Upper lobe of left lung (tissue), 4 donors: ENCODE results near the gene TMEM108.

Experiments
- POLR2AphosphoS5 ChIP-seq, 2 donors: sonication (generic); formaldehyde crosslinking; IDR thresholded peaks; one replicate each; pipeline ENCODE4 v1.5.1; 2017; ENCODE audit warnings: antibody characterized with exemption in 2 of 2
- TF ChIP-seq, protein P1 (sequence below), 6 experiments: fragments of 450-650 bp in 4 of 6; fragments of 200-600 bp in 2 of 6; sonication (generic) in 2 of 6; IDR thresholded peaks; one replicate each; pipeline ENCODE4 v1.5.1; 2016 to 2019; ENCODE audit warnings: antibody characterized with exemption in 6 of 6

DNA sequence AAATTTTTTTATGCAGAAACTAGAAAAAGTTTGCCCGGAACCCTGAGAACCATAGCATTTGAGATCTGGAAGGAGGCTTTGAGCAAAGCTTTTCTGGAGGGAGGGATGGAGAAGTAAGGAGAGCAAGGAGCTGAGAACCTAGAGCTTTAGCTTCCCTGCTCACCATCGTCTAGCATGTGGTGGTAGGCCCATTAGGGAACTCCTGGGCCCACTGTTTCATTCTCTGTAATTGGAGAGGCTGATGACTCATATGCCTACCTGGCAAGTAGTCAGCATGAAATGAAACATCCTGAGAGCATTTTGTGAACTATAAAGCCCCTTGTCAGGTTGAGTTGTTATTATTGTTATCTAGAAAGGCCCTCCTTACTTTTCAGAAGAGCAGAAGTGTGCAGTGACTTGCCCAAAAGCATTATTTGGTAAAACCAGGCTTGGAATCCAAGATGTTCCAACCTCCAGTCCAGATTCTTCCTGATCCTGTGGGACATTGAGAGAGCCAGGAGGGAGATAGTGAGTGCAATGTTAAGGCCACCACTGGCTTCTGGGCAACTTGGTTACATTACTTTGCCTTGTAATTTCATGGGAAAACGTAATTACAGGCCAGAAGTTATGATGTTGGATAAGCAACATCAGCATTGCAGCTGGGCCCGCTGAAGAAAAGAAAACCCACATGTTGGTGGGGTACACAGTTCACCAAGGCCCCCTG lies 257.2 kb downstream of the TMEM108 start:
- TF ChIP-seq, protein P1, sequence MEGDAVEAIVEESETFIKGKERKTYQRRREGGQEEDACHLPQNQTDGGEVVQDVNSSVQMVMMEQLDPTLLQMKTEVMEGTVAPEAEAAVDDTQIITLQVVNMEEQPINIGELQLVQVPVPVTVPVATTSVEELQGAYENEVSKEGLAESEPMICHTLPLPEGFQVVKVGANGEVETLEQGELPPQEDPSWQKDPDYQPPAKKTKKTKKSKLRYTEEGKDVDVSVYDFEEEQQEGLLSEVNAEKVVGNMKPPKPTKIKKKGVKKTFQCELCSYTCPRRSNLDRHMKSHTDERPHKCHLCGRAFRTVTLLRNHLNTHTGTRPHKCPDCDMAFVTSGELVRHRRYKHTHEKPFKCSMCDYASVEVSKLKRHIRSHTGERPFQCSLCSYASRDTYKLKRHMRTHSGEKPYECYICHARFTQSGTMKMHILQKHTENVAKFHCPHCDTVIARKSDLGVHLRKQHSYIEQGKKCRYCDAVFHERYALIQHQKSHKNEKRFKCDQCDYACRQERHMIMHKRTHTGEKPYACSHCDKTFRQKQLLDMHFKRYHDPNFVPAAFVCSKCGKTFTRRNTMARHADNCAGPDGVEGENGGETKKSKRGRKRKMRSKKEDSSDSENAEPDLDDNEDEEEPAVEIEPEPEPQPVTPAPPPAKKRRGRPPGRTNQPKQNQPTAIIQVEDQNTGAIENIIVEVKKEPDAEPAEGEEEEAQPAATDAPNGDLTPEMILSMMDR (IDR thresholded peaks at IDR 0.05) = no peak
- no peak for TF ChIP-seq POLR2AphosphoS5 (IDR thresholded peaks at IDR 0.05)
